Body of pancreas (tissue), 4 donors: Measurements from ENCODE around the gene C1orf35. TPM values are rescaled to one million over a fixed set of nuclear protein-coding genes. Genes with fewer than 3 reads are reported as not detected.
"Not testable (repeated sequence)": the region's sequence is repeated elsewhere in the genome, so short reads cannot be mapped to it uniquely, and the experiment has no call there.

Experiments used
- ATAC-seq: fragments of 150-250 bp; one replicate; pipeline ENCODE4 v1.9.1; 2016
- DNase-seq, 4 donors: peaks; one replicate each; pipeline ENCODE4 v3.0.0-alpha.2; 2019
- H3K27ac ChIP-seq, 4 donors: fragments of 200-600 bp; sonication (generic); 1 replicate in 3 of 4; 2 replicates in 1 of 4; pipeline versions ENCODE4 v1.5.1 to v1.6.1; 2016 to 2019; ENCODE audit warnings: mild to moderate bottlenecking in 1 of 4, mixed read lengths in 1 of 4, moderate library complexity in 1 of 4
- H3K27me3 ChIP-seq, 2 donors: fragments of 200-600 bp; sonication (generic); one replicate each; pipeline ENCODE4 v1.6.0; 2016; ENCODE audit warnings: mild to moderate bottlenecking in 1 of 2
- H3K36me3 ChIP-seq, 2 donors: fragments of 200-600 bp; sonication (generic); replicated peaks in 1 of 2; 2 replicates each; pipeline ENCODE4 v1.5.1; 2016; ENCODE audit warnings: low read depth in 2 of 2; ENCODE audit not compliant: insufficient read depth in 1 of 2
- H3K4me1 ChIP-seq: fragments of 200-600 bp; sonication (generic); one replicate; pipeline ENCODE4 v1.6.0; 2016
- H3K4me3 ChIP-seq, 2 donors: fragments of 200-600 bp; sonication (generic); 1 replicate in 1 of 2; 2 replicates in 1 of 2; pipeline ENCODE4 v1.5.1; 2016 to 2019
- H3K9me3 ChIP-seq, 3 donors: fragments of 200-600 bp; sonication (generic); 1 replicate in 2 of 3; 2 replicates in 1 of 3; pipeline ENCODE4 v1.5.1; 2016
- POLR2A ChIP-seq, 3 donors: fragments of 450-650 bp; IDR thresholded peaks; one replicate each; pipeline ENCODE4 v1.6.1; 2016; ENCODE audit warnings: antibody characterized with exemption in 3 of 3, mild to moderate bottlenecking in 2 of 3
- WGBS, 2 donors: methylation state at CpG; one replicate each; pipeline ENCODE4 v1.1.5; 2017; 5-methylcytosine and 5-hydroxymethylcytosine counted together
- intact Hi-C: fragments of 100-400 bp; cut with DNase I; formaldehyde crosslinking; loops from one replicate; pipeline ENCODE4 v1.15.1; 2023
- total RNA-seq, 2 donors: library from RNA; depleted of rRNA; stranded (reverse); fragments of >200 nt; gene quantifications; one replicate each; pipeline ENCODE4 v1.1.0, GENCODE V29; 2016
- TF ChIP-seq, protein P1 (sequence below), 7 experiments: fragments of 450-650 bp in 4 of 7; fragments of 200-600 bp in 3 of 7; sonication (generic) in 3 of 7; IDR thresholded peaks; one replicate each; pipeline ENCODE4 v1.5.1; 2016 to 2019; ENCODE audit warnings: antibody characterized with exemption in 7 of 7

The C1orf35 gene
- total RNA-seq, 2 donors from 2014 or later, result 10.9 to 71.2 TPM

DNA sequence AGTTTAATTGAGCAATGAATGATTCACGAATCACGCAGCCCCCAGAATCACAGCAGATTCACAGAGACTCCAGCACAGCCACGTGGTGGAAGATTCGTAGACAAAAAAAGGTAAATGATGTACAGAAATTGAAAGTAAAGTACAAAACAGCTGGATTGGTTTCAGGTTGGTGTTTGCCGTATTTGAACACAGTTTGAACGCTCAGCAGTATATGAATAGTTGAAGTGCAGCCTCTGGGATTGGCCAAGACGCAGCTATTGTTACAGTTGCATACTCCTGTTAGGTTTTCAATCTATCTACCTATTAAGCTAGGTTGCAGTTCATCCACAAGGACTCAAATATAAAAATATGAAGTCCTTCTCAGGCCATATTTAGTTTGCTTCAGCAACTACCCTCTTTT lies 9.0 kb upstream of the C1orf35 start:
- Histone ChIP-seq H3K4me1 (peaks cover 23% of the 10 kb centered on the region), H3K27ac (no peak overlapping the region), H3K4me3 (no peak overlapping the region), H3K36me3 (peaks cover 0 to 2% of the 10 kb centered on the region in 2 donors), H3K27me3 (no peaks in the 10 kb centered on the region), H3K9me3 (no peaks in the 10 kb centered on the region)
- WGBS, 2 donors, result 90% methylated on average over 7 of the region's 7 CpGs
- TF ChIP-seq, protein P1, sequence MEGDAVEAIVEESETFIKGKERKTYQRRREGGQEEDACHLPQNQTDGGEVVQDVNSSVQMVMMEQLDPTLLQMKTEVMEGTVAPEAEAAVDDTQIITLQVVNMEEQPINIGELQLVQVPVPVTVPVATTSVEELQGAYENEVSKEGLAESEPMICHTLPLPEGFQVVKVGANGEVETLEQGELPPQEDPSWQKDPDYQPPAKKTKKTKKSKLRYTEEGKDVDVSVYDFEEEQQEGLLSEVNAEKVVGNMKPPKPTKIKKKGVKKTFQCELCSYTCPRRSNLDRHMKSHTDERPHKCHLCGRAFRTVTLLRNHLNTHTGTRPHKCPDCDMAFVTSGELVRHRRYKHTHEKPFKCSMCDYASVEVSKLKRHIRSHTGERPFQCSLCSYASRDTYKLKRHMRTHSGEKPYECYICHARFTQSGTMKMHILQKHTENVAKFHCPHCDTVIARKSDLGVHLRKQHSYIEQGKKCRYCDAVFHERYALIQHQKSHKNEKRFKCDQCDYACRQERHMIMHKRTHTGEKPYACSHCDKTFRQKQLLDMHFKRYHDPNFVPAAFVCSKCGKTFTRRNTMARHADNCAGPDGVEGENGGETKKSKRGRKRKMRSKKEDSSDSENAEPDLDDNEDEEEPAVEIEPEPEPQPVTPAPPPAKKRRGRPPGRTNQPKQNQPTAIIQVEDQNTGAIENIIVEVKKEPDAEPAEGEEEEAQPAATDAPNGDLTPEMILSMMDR (IDR thresholded peaks at IDR 0.05), result no peak
- DNase-seq, result no peak
- intact Hi-C loops, result no loop called here
- ATAC-seq, result no peak

DNA sequence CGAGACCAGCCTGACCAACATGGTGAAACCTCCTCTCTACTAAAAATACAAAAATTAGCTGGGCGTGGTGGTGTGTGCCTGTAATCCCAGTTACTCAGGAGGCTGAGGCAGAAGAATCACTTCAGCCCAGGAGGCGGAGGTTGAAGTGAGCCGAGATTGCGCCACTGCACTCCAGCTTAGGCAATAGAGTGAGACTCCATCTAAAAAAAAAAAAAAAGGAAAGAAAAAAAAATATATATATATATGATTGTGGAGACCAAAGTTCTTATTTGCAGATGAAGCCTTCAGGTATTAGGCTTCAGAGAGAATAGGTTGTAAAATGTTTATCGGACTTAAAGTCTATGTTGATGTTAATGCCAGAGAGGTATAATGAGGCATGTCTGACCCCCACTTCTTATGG lies 8.2 kb upstream of the C1orf35 start:
- DNase-seq, H3K36me3 ChIP-seq, H3K9me3 ChIP-seq, H3K27me3 ChIP-seq, H3K27ac ChIP-seq, ATAC-seq, intact Hi-C loops, H3K4me3 ChIP-seq: not testable (repeated sequence)
- WGBS, 2 donors, result 90 to 93% methylated on average over 6 of the region's 6 CpGs
- H3K4me1 ChIP-seq, result peaks cover 23% of the 10 kb centered on the region

DNA sequence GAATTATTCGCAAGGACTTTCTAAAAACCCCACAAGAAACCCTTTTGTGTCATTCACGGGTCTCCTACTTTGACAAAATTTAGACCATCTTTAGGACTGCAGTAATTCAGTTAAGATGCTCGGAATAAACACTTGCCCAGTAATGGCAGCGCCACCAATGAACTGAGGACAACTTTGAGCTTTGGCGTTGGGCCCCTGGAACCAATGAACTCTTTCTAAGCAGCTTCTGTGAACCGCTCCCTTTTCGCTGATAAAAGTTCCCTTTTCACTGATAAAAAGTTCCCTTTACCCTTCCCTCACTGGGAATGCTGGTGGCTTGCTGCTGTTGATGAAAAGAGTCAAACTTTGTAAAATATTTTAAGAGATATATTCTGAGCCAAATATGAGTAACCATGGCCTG lies 7.4 kb upstream of the C1orf35 start:
- Histone ChIP-seq H3K27me3 (no peaks in the 10 kb centered on the region), H3K9me3 (no peaks in the 10 kb centered on the region), H3K4me3 (no peak overlapping the region), H3K4me1 (peaks cover 23% of the 10 kb centered on the region), H3K36me3 (peaks cover 0 to 4% of the 10 kb centered on the region in 2 donors), H3K27ac (peak overlapping the region in 3 of 4 donors; percentile 85 to 93 (median 93))
- WGBS, 2 donors, result 81 to 84% methylated on average over 7 of the region's 7 CpGs
- no peak for ATAC-seq
- DNase-seq, result no peak
- TF ChIP-seq POLR2A (IDR thresholded peaks at IDR 0.05), result no peak
- TF ChIP-seq, protein P1 (IDR thresholded peaks at IDR 0.05), result no peak
- intact Hi-C loops, result no loop called here

DNA sequence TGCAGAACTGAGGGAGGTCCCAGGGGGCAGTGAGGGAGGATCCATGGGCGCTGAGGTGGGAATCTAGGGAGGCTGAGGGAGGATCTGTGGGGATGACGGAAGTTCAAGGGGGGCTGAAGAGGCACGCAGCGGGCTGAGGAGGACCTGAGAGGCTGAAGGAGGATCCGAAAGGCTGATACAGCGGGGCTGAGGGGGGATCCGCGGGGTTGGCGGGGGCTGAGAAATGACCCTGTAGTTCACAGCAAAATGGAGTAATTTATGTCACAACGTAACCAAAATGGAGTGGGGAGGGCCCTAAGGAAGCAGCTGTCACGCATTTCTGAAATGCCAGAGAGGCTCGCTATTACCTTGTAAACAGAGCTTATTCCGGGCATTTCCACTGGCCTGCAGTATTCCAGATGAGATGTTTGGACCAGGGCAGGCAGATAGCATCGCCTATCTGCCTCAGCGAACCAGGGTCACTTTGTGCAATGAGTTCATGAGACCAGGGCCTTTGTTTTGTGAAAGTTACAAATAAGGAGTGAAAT lies 6.9 kb upstream of the C1orf35 start:
- H3K4me1 ChIP-seq, result peaks cover 26% of the 10 kb centered on the region
- peaks cover 0 to 4% of the 10 kb centered on the region in 2 donors for H3K36me3 ChIP-seq
- H3K9me3 ChIP-seq, result no peaks in the 10 kb centered on the region
- no peaks in the 10 kb centered on the region for H3K27me3 ChIP-seq
- no peak for DNase-seq
- peak overlapping the region; percentile 77 to 97 for H3K4me3 ChIP-seq
- H3K27ac ChIP-seq, result peak overlapping the region; percentile 84 to 93 (median 89)
- TF ChIP-seq, protein P1 (IDR thresholded peaks at IDR 0.05), result no peak
- TF ChIP-seq POLR2A (IDR thresholded peaks at IDR 0.05), result no peak
- ATAC-seq, result peak; percentile 3
- WGBS, 2 donors, result 14 to 20% methylated on average over 15 of the region's 15 CpGs
- intact Hi-C loops, result no loop called here

DNA sequence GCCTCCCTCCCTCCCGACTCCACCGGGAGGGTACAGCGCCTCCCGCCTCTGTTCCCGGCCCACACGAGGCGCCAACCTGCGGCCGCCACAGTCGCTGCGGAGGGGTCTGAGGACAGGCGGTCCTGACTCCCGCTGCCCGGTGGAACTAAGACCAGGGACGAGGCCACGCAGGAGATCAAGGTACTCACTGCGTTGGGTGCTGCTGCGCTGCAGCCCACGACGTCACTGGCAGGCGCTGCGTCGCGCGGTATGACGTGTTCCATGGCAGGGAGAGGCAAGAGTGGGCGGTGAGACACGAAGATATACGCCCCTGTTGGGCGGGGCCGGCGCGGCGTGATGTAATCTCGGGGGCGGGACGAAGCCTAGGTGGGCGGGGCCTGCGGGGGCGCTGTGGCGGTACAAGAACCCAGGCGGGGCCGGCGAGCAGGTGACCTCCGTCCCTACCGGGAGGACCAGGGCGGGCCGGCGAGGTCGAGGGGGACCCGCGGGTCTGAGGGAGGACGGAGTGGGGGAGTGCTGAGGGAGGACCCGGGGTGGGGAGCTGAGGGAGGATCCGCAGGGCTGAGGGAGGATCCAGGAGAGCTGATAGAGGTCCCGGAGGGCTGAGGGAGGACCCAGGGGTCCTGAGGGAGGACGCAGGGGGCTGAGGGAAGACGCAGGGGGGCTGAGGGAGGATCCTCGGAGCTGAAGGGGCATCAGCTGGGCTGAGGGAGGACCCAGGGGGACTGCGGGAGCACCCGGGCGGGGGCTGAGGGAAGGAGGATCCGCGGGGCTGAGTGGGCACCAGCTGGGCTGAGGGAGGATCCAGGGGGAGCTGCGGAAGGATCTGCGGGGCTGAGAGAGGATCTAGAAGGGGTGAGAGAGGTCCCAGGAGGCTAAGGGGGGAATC lies 6.2 kb upstream of the C1orf35 start, which contains the start of gene MRPL55:
MRPL55 (minus strand) TSS at position 227 of the 889 bp plus-strand sequence. CDS start 1,039 bp downstream, outside the sequence.
- intact Hi-C loops, result no loop called here
- Histone ChIP-seq H3K9me3 (no peaks in the 10 kb centered on the region), H3K4me1 (peaks cover 34% of the 10 kb centered on the region), H3K27ac (peak within 1 kb of the TSS; percentile 84 to 93 (median 89)), H3K27me3 (no peaks in the 10 kb centered on the region), H3K4me3 (peak within 1 kb of the TSS; percentile 77 to 97), H3K36me3 (peaks cover 0 to 4% of the 10 kb centered on the region in 2 donors)
- DNase-seq (peak; percentile 98 to 99 (median 99)), ATAC-seq (peak; percentile 98)
- 0 to 1% methylated on average over 13 to 66 of the region's 66 CpGs for WGBS, 2 donors
- TF ChIP-seq, protein P1 (IDR thresholded peaks at IDR 0.05), result peak in 2 of 7 experiments; percentile 28 to 31
- TF ChIP-seq POLR2A (IDR thresholded peaks at IDR 0.05), result peak; percentile 92 to 96 (median 95)
